Stomach (tissue), 9 donors: ENCODE measurements around the gene HSFX3. TPM values are rescaled to one million over a fixed set of nuclear protein-coding genes. Genes with fewer than 3 reads are reported as not detected.
"Not testable (repeated sequence)": the region's sequence is repeated elsewhere in the genome, so short reads cannot be mapped to it uniquely, and the experiment has no call there.

ENCODE experiments used
- DNase-seq, 2 donors: peaks; one replicate each; pipeline versions ENCODE4 v3.0.0 to v3.0.0-alpha.2; 2013 to 2019
- H3K27ac ChIP-seq, 5 donors: fragments of 200-600 bp in 4 of 5; sonication (generic) in 4 of 5; one replicate each; pipeline ENCODE4 v1.5.1; 2013 to 2019; ENCODE audit warnings: mild to moderate bottlenecking in 1 of 5, moderate library complexity in 1 of 5
- H3K27me3 ChIP-seq, 3 donors: fragments of 200-600 bp; sonication (generic); one replicate each; pipeline ENCODE4 v1.5.1; 2017 to 2019; ENCODE audit warnings: mixed run types in 1 of 3
- H3K36me3 ChIP-seq, 4 donors: fragments of 200-600 bp; sonication (generic); 1 replicate in 3 of 4; 2 replicates in 1 of 4; pipeline ENCODE4 v1.5.1; 2016 to 2019
- H3K4me1 ChIP-seq, 4 donors: fragments of 200-600 bp; sonication (generic); one replicate each; pipeline ENCODE4 v1.5.1; 2016 to 2019
- H3K4me3 ChIP-seq, 4 donors: fragments of 200-600 bp; sonication (generic) in 3 of 4; one replicate each; pipeline ENCODE4 v1.5.1; 2016 to 2019; ENCODE audit warnings: mild to moderate bottlenecking in 1 of 4
- H3K9me3 ChIP-seq, 4 donors: fragments of 200-600 bp; sonication (generic); one replicate each; pipeline ENCODE4 v1.5.1; 2016 to 2019
- EP300 ChIP-seq: sonication (generic); formaldehyde crosslinking; IDR thresholded peaks from one replicate; pipeline ENCODE4 v1.6.1; 2017; ENCODE audit warnings: antibody characterized with exemption
- POLR2A ChIP-seq, 4 donors: fragments of 450-650 bp; IDR thresholded peaks; one replicate each; pipeline ENCODE4 v1.6.1; 2016; ENCODE audit warnings: antibody characterized with exemption in 4 of 4, control low read depth in 2 of 4, mild to moderate bottlenecking in 1 of 4, moderate library complexity in 1 of 4
- POLR2AphosphoS5 ChIP-seq, 3 donors: sonication (generic); formaldehyde crosslinking; IDR thresholded peaks; one replicate each; pipeline ENCODE4 v1.6.1; 2016; ENCODE audit warnings: antibody characterized with exemption in 3 of 3
- WGBS, 5 donors: extraction: QIAGEN DNeasy Blood & Tissue Kit in 3 of 5; methylation state at CpG; one replicate each; pipeline versions ENCODE4 v1.1.5 to v1.1.7; 2013 to 2018; 5-methylcytosine and 5-hydroxymethylcytosine counted together
- intact Hi-C: fragments of 100-400 bp; cut with DNase I; formaldehyde crosslinking; loops from one replicate; pipeline ENCODE4 v1.15.1; 2023; ENCODE audit warnings: low total_unique reads
- polyA plus RNA-seq, 3 donors: library from polyadenylated mRNA; stranded (reverse); fragments of 200-250 nt; gene quantifications; one replicate each; pipeline ENCODE4 v1.2.3, GENCODE V29; 2013
- total RNA-seq, 5 donors: library from RNA; depleted of rRNA; stranded (reverse); fragments of >200 nt; gene quantifications; one replicate each; pipeline versions ENCODE4 v1.1.0 to v1.2.3, GENCODE V29; 2014 to 2016
- TF ChIP-seq, protein P1 (sequence below), 7 experiments: fragments of 450-650 bp in 4 of 7; fragments of 200-600 bp in 3 of 7; sonication (generic) in 3 of 7; IDR thresholded peaks; one replicate each; pipeline ENCODE4 v1.5.1; 2016 to 2019; ENCODE audit warnings: antibody characterized with exemption in 7 of 7, control low read depth in 2 of 7, mild to moderate bottlenecking in 1 of 7
- donor health status: healthy with polysubstance abuse.
- donor health status: Bipolar disorder and iron deficiency.
- donor health status: healthy.

The HSFX3 gene
- total and polyA plus RNA-seq, 8 donors = 0.72 TPM; not detected in 7

DNA sequence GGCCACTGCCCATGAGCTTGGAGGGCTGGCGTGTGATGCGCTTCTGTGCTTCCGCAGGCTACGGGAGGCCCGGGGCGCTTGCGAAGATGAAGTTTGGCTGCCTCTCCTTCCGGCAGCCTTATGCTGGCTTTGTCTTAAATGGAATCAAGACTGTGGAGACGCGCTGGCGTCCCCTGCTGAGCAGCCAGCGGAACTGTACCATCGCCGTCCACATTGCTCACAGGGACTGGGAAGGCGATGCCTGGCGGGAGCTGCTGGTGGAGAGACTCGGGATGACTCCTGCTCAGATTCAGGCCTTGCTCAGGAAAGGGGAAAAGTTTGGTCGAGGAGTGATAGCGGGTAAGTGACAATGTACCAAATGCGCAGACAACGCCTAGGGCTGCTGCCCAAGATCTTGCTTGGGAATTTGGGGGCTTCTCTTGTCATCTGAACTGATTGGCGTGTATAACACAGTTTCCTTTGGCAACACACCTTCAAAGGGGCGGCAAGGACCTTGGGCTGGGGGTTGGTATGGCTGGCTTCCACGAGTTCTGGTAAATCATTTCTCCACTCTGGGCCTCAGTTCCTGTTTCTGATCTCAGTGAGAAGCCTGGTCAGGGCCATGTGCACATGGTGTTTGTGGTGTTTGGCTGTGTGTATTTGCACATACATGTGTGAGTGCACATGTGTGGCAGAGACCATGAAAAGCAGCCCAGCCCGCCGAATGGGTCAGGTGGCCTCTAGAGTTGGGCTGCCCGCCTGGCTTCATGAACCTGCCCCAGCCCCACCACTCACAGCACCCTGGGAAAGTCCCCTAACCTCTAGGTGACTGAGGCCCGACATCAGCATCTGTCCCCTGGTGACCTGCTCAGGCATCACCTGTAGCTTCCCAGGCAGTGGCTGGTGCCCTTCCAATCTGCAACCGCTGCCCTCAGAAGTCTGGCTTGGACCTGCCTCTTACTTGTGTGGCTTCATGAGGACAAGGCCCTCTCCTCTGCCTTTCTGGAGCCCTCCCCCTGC, 3.9 kb downstream of the HSFX3 start:
- H3K27ac ChIP-seq, H3K4me1 ChIP-seq, intact Hi-C loops, H3K27me3 ChIP-seq, H3K9me3 ChIP-seq, H3K4me3 ChIP-seq, H3K36me3 ChIP-seq, DNase-seq: not testable (repeated sequence)
- 74 to 83% (median 79%) methylated on average over 5 to 18 of the region's 29 CpGs; no CpG with 5 or more reads in 2 of the 5 donors for WGBS, 5 donors

DNA sequence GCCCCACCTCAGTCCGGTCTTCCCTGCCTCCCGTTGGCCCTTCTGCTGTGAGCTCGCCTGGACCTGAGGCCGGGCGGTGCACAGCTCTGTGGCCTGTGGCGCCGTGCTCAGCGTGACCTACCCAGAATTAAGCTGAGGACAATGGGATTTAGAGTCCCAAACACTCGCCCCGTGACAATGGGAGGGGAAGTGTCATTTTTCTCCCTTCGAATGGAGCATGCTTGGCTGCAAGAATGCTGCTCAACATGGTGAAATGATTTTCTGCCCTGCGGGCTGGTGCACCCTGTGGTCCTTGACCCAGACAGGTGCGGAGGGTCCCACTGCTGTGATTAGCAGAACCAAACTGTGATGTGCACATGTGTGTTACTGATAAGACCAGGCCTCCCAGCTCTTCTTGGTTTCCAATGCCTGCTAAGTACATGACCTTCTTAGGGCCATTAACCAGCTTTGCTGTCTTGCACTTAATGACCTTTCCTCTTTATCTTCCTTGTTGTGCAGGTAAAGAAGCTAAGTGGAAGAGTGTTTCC, 8.1 kb downstream of the HSFX3 start:
- TF ChIP-seq POLR2A (IDR thresholded peaks at IDR 0.05) = no peak
- TF ChIP-seq, protein P1, sequence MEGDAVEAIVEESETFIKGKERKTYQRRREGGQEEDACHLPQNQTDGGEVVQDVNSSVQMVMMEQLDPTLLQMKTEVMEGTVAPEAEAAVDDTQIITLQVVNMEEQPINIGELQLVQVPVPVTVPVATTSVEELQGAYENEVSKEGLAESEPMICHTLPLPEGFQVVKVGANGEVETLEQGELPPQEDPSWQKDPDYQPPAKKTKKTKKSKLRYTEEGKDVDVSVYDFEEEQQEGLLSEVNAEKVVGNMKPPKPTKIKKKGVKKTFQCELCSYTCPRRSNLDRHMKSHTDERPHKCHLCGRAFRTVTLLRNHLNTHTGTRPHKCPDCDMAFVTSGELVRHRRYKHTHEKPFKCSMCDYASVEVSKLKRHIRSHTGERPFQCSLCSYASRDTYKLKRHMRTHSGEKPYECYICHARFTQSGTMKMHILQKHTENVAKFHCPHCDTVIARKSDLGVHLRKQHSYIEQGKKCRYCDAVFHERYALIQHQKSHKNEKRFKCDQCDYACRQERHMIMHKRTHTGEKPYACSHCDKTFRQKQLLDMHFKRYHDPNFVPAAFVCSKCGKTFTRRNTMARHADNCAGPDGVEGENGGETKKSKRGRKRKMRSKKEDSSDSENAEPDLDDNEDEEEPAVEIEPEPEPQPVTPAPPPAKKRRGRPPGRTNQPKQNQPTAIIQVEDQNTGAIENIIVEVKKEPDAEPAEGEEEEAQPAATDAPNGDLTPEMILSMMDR (IDR thresholded peaks at IDR 0.05) = no peak
- TF ChIP-seq EP300 = no peak
- TF ChIP-seq POLR2AphosphoS5 (IDR thresholded peaks at IDR 0.05) = no peak
- WGBS, 5 donors = 4 to 52% (median 13%) methylated on average over 10 to 13 of the region's 13 CpGs
- Histone ChIP-seq H3K27ac (peak overlapping the region; percentile 91 to 94 (median 94)), H3K36me3 (peaks cover 0 to 9% (median 3%) of the 10 kb centered on the region in 4 donors), H3K4me1 (peaks cover 0 to 11% (median 8%) of the 10 kb centered on the region in 4 donors), H3K27me3 (no peaks in the 10 kb centered on the region), H3K9me3 (no peaks in the 10 kb centered on the region), H3K4me3 (peak overlapping the region; percentile 55 to 66 (median 60))
- intact Hi-C loops = no loop called here
- peak in 1 of 2 donors; percentile 48 for DNase-seq

DNA sequence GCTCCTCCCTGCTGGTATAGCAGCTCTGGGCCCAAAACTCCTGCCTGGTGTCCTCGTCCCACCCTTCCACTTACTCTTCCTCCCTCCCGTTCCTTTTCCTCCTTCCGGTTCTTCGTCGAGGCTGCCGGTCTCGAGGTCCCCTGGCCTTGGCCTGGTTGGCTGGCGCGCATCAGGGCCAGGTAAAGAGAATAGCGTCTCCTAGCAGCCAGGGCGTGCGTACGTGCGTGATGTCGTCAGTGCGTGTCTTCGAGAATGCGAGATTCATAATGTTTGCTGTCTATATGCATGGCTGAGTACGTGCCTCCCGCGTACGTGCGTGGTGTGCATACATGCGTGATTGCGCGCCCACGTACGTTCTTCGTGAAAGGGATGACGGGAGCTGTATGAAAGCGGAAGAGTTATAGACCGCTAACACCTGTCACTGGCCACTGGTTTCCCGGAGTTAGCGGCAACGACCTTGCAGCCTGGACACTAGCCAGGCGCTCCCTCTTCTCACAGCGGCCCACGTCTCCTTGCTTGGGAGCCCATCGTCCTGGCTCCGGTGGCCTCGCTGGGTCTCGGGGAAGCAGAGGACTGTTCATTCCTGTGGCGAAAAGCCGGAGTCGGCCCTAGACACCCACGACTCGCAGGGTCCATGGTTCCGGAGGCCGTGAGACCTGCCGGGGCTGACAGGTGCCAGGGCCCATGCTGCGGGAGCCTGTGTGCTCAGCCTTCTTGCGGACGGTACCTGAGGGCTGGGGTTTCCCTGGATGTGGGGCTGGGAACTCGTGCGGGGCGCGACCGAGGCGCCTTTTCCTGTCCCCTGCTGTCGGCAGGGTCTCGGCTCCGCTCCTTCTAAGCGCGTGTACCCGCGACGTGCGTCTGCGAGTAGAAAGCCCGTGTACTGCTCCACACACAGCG, 8.9 kb downstream of the HSFX3 start, which contains the start of gene EOLA1:
EOLA1 (plus strand) TSS at position 392 of the 900 bp plus-strand sequence. CDS start 4,619 bp downstream, outside the sequence.
- Histone ChIP-seq H3K36me3 (peaks cover 0 to 9% (median 3%) of the 10 kb centered on the region in 4 donors), H3K27me3 (no peaks in the 10 kb centered on the region), H3K27ac (peak within 1 kb of the TSS; percentile 91 to 94 (median 94)), H3K9me3 (no peaks in the 10 kb centered on the region), H3K4me1 (peaks cover 0 to 11% (median 8%) of the 10 kb centered on the region in 4 donors), H3K4me3 (peak within 1 kb of the TSS; percentile 55 to 66 (median 60))
- peak; percentile 87 to 90 (median 88) for TF ChIP-seq POLR2AphosphoS5 (IDR thresholded peaks at IDR 0.05)
- peak; percentile 86 for TF ChIP-seq EP300
- TF ChIP-seq, protein P1 (IDR thresholded peaks at IDR 0.05) = no peak
- WGBS, 5 donors = 0 to 55% (median 7%) methylated on average over 36 to 71 of the region's 71 CpGs
- intact Hi-C loops = no loop called here
- DNase-seq = peak; percentile 89 to 97

DNA sequence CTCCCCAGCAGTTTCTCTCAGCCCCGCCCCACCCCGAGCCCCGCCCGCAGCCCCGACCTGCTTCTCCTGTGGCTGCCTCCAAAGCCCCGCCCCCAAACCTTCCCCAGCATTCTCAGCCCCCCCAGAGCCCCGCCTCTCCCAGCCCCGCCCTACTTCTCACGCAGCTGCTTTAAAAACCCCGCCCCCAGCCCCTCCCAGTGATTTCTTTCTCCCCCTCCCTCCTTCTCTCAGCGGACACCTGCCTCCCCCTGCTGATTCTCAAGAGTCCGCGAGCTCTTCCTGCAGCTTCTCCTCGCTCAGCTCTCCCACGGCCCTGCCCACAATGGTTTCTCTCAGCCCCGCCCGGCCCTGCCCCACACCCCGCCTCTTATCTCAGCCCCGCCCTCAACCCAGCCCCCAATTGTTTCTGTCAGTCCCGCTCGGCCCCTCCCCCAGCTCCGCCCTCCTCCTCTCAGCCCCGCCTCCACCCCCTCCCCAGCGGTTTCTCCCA, 9.5 kb downstream of the HSFX3 start:
- H3K4me3 ChIP-seq = peak overlapping the region; percentile 55 to 66 (median 60)
- no peaks in the 10 kb centered on the region for H3K27me3 ChIP-seq
- 0 to 48% (median 7%) methylated on average over 7 to 22 of the region's 24 CpGs for WGBS, 5 donors
- peak; percentile 92 to 96 for DNase-seq
- no peak for TF ChIP-seq POLR2A (IDR thresholded peaks at IDR 0.05)
- TF ChIP-seq, protein P1 (IDR thresholded peaks at IDR 0.05) = no peak
- no peak for TF ChIP-seq POLR2AphosphoS5 (IDR thresholded peaks at IDR 0.05)
- no peak for TF ChIP-seq EP300
- H3K4me1 ChIP-seq = peaks cover 0 to 11% (median 8%) of the 10 kb centered on the region in 4 donors
- intact Hi-C loops = no loop called here
- H3K27ac ChIP-seq = peak overlapping the region; percentile 91 to 94 (median 94)
- peaks cover 0 to 5% (median 1%) of the 10 kb centered on the region in 4 donors for H3K36me3 ChIP-seq
- H3K9me3 ChIP-seq = no peaks in the 10 kb centered on the region
